OCI-LY3 (cell line): ENCODE results near the gene ZNHIT3.

Experiments
- EZH2phosphoT487 ChIP-seq: fragments of 200-600 bp; shearing (Covaris generic); IDR thresholded peaks from 2 replicates; pipeline ENCODE4 v1.6.1; 2018; ENCODE audit warnings: antibody characterized with exemption, mixed run types, low read depth
- TF ChIP-seq, protein P1 (sequence below): fragments of 200-600, 300-600 bp; sonication (generic); IDR thresholded peaks from 2 replicates; pipeline ENCODE4 v1.5.1; 2014; ENCODE audit warnings: antibody characterized with exemption, low read length, low read depth

DNA sequence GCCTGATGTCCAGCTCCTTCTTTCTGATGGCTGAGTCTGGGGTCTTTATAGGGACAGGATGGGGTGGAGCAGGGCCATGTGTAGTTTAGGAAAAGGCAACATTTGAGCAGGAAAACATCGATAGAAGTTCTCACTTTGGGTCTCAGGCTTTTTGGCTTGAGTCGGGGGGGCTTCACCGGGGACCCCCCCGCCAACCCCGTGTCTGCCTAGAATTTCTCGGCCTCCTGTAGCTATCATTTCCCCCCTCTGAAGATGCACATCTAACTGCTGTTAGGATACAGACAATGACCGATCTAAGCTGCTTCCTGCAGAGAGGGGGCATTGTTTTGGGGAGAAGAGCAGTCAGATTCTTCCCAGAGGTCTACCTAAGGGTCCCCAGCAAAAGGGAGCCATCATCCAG is 16.7 kb upstream of the ZNHIT3 start:
- TF ChIP-seq, protein P1, sequence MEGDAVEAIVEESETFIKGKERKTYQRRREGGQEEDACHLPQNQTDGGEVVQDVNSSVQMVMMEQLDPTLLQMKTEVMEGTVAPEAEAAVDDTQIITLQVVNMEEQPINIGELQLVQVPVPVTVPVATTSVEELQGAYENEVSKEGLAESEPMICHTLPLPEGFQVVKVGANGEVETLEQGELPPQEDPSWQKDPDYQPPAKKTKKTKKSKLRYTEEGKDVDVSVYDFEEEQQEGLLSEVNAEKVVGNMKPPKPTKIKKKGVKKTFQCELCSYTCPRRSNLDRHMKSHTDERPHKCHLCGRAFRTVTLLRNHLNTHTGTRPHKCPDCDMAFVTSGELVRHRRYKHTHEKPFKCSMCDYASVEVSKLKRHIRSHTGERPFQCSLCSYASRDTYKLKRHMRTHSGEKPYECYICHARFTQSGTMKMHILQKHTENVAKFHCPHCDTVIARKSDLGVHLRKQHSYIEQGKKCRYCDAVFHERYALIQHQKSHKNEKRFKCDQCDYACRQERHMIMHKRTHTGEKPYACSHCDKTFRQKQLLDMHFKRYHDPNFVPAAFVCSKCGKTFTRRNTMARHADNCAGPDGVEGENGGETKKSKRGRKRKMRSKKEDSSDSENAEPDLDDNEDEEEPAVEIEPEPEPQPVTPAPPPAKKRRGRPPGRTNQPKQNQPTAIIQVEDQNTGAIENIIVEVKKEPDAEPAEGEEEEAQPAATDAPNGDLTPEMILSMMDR: no peak
- TF ChIP-seq EZH2phosphoT487: no peak
